MCF 10A (cell line): Measurements from ENCODE around the gene NACC2. TPM values are rescaled to one million over a fixed set of nuclear protein-coding genes. Genes with fewer than 3 reads are reported as not detected.

ENCODE experiments used
- BruUV-seq: library from RNA; stranded (reverse); fragments of 400-500 nt; replicated peaks from 2 replicates; lab custom pipeline; 2021; lab: Mats Ljungman, UMichigan
- CTCF ChIA-PET: fragments of 300-600 bp; sonication (Branson Sonifier 250); formaldehyde crosslinking; extraction: SDS; loops from one replicate; lab custom pipeline; 2021; ENCODE audit warnings: antibody characterized with exemption, inconsistent platforms; lab: Yijun Ruan, JAX
- POLR2A ChIA-PET: fragments of 300-600, 350-650 bp; sonication (Branson Sonifier 250); formaldehyde crosslinking; extraction: SDS; loops from one replicate; lab custom pipeline; 2020; ENCODE audit warnings: antibody characterized with exemption, inconsistent platforms; lab: Yijun Ruan, JAX
- DNase-seq: peaks from one replicate; pipeline ENCODE4 v3.0.0-alpha.2; 2018; ENCODE audit not compliant: unreplicated experiment
- H3K27ac Mint-ChIP-seq: one replicate; pipeline ENCODE4 v1.8.0; 2022; ENCODE audit warnings: mild to moderate bottlenecking, low read depth, mixed read lengths; ENCODE audit not compliant: unreplicated experiment
- H3K27me3 Mint-ChIP-seq: one replicate; pipeline ENCODE4 v1.8.0; 2022; ENCODE audit warnings: mixed read lengths; ENCODE audit not compliant: insufficient read depth, unreplicated experiment
- H3K36me3 Mint-ChIP-seq: one replicate; pipeline ENCODE4 v1.8.0; 2022; ENCODE audit warnings: mild to moderate bottlenecking, moderate library complexity, mixed read lengths; ENCODE audit not compliant: insufficient read depth, unreplicated experiment
- H3K4me1 Mint-ChIP-seq: one replicate; pipeline ENCODE4 v1.8.0; 2022; ENCODE audit warnings: mixed read lengths; ENCODE audit not compliant: insufficient read depth, unreplicated experiment
- H3K4me3 Mint-ChIP-seq: one replicate; pipeline ENCODE4 v1.8.0; 2022; ENCODE audit warnings: mild to moderate bottlenecking, moderate library complexity, mixed read lengths; ENCODE audit not compliant: unreplicated experiment
- H3K9me3 Mint-ChIP-seq: one replicate; pipeline ENCODE4 v1.8.0; 2022; ENCODE audit warnings: mixed read lengths; ENCODE audit not compliant: unreplicated experiment
- intact Hi-C: fragments of 100-400 bp; cut with micrococcal nuclease; formaldehyde crosslinking; loops from 2 replicates; pipeline ENCODE4 v1.14.1; 2022
- total RNA-seq: library from RNA; stranded (reverse); gene quantifications from 2 replicates; pipeline ENCODE4 v1.2.3, GENCODE V29; 2022
- TF ChIP-seq, protein P1 (sequence below): fragments of 200-600 bp; IDR thresholded peaks from one replicate; pipeline ENCODE4 v1.8.0; 2022; ENCODE audit warnings: antibody characterized with exemption, mild to moderate bottlenecking; ENCODE audit not compliant: unreplicated experiment

NACC2 gene
- total RNA-seq, 1 experiment from 2014 or later = 16.5 TPM

DNA sequence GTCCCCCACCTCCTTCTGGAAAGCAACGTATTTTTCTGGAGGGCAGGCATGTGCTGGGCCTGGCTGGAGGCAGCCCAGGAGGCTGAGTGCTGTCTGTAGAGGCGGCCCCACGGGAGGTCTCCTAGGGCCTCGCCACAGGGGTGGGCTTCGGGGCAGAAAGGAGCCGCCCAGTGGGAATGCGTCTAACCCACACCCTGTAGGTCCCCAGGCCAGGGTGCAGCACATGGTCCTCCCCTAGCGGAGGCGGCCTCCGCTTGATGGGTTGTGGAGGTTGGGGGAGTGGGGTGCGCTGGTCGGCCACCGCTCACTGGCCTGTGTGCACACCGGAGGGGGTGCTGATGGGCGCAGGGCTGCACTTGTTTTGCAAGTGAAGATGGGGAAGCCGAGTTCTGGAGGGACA lies 85.6 kb downstream of the NACC2 start:
- no peaks in the 10 kb centered on the region for H3K27me3 Mint-ChIP-seq
- H3K9me3 Mint-ChIP-seq = no peaks in the 10 kb centered on the region
- H3K36me3 Mint-ChIP-seq = peaks cover 50% of the 10 kb centered on the region
- CTCF ChIA-PET = no interaction called here
- H3K4me1 Mint-ChIP-seq = no peaks in the 10 kb centered on the region
- intact Hi-C loops = no loop called here
- POLR2A ChIA-PET = no interaction called here
- TF ChIP-seq, protein P1, sequence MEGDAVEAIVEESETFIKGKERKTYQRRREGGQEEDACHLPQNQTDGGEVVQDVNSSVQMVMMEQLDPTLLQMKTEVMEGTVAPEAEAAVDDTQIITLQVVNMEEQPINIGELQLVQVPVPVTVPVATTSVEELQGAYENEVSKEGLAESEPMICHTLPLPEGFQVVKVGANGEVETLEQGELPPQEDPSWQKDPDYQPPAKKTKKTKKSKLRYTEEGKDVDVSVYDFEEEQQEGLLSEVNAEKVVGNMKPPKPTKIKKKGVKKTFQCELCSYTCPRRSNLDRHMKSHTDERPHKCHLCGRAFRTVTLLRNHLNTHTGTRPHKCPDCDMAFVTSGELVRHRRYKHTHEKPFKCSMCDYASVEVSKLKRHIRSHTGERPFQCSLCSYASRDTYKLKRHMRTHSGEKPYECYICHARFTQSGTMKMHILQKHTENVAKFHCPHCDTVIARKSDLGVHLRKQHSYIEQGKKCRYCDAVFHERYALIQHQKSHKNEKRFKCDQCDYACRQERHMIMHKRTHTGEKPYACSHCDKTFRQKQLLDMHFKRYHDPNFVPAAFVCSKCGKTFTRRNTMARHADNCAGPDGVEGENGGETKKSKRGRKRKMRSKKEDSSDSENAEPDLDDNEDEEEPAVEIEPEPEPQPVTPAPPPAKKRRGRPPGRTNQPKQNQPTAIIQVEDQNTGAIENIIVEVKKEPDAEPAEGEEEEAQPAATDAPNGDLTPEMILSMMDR = no peak
- no peak overlapping the region for H3K27ac Mint-ChIP-seq
- no TSS peak for BruUV-seq
- no peak for DNase-seq
- no peak overlapping the region for H3K4me3 Mint-ChIP-seq

DNA sequence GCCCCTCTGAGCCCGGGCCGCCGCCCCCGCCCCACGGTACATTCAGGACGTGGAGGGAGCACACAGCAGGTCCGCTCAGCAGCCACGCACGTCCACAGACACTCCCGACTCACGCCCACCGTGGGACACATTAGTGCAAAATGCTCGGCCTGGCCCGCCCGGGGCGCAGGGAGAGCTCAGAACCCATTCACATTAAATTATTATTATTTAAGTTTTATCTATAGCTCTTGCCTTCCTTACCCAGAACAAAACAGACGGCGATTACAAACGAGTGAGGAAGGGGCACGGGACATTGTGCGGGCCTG lies 86.4 kb downstream of the NACC2 start:
- intact Hi-C loops = no loop called here
- TF ChIP-seq, protein P1 = no peak
- POLR2A ChIA-PET = no interaction called here
- no peak overlapping the region for H3K4me3 Mint-ChIP-seq
- H3K9me3 Mint-ChIP-seq = no peaks in the 10 kb centered on the region
- peaks cover 47% of the 10 kb centered on the region for H3K36me3 Mint-ChIP-seq
- BruUV-seq = no TSS peak
- CTCF ChIA-PET = interaction anchor here (1.1 kb wide), 1 partner anchor 144 kb away, joined by 3 read pairs; no protein-coding TSS in a partner anchor
- peaks cover 5% of the 10 kb centered on the region for H3K4me1 Mint-ChIP-seq
- DNase-seq = no peak
- H3K27me3 Mint-ChIP-seq = no peaks in the 10 kb centered on the region
- H3K27ac Mint-ChIP-seq = no peak overlapping the region

DNA sequence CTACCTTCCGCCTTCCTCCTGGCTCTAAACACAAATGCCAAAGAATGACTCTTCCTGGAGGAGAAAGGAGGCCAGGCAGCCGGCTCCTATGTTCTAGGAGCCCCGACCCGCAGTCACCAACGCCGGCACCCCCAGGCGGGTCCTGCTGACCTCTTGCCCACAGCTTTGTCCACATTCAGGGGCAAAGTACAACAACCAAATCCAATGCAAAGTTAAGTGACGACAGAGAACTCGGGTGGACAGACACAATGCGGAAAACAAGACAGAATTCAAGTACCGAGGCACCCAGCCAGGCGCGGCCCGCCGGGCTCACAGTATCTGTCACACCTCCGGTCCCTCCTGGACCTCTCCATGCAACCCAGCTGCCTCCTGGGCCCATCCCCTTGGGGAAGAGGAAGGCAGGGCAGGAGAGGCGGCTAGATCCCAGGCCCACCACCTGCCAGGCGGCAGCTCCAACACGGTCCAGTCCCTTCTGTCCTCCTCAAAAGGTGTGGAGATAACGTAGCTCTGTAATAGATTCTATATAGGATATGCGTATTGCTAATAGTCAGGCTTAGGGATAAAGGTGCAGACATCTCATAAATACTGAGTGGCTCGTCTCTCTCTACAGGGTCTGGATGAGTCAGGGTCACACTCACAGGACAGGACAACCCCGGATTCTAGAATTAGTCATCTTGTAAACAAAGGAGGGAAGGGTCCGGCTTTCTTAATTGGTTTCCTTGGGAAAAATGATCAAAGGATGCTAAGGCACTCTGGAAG lies 87.0 kb downstream of the NACC2 start:
- Mint-ChIP-seq H3K27me3 (no peaks in the 10 kb centered on the region), H3K36me3 (peaks cover 44% of the 10 kb centered on the region), H3K4me1 (peaks cover 5% of the 10 kb centered on the region), H3K4me3 (no peak overlapping the region), H3K27ac (no peak overlapping the region), H3K9me3 (no peaks in the 10 kb centered on the region)
- no TSS peak for BruUV-seq
- ChIA-PET POLR2A (no interaction called here), CTCF (interaction anchor here (0.6 to 1.1 kb wide), 2 partner anchors 144 to 219 kb away, joined by 3 read pairs; no protein-coding TSS in a partner anchor)
- TF ChIP-seq, protein P1 = no peak
- intact Hi-C loops = no loop called here
- peak; percentile 51 for DNase-seq

DNA sequence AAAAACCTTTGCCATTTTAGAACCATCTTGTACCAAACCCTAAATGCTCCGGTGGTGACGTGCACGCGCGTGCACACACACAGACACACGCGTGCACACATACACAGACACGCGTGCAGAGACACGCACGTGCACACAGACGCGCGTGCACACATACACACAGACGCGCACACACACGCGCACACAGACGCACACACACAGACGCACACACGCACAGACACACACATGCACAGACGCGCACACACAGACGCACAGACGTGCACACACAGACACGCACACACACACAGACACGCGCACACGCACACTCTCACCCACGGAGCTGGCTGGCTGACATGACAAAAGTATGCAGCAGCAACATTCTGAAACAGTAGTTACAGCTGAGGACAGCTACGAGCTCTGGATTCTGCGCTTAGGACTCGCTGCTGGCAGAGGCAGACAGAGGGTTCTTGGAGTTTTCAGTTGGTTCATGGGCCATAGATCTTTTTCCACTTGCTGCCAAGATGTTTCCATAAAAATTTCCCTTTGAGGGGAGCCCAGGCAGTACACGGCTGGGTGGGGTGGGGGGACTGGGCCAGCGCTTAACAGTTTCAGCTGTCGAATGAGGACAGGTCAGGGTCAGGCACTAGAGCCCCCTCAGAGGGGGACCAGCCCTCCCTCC lies 87.7 kb downstream of the NACC2 start:
- intact Hi-C loops = no loop called here
- Mint-ChIP-seq H3K9me3 (no peaks in the 10 kb centered on the region), H3K27me3 (no peaks in the 10 kb centered on the region), H3K36me3 (peaks cover 39% of the 10 kb centered on the region), H3K4me3 (no peak overlapping the region), H3K4me1 (peaks cover 5% of the 10 kb centered on the region), H3K27ac (no peak overlapping the region)
- ChIA-PET POLR2A (interaction anchor here (0.6 kb wide), 1 partner anchor 98 kb away, joined by 3 read pairs; no protein-coding TSS in a partner anchor), CTCF (interaction anchor here (0.6 kb wide), 1 partner anchor 219 kb away, joined by 3 read pairs; no protein-coding TSS in a partner anchor)
- no peak for DNase-seq
- no TSS peak for BruUV-seq
- TF ChIP-seq, protein P1 = no peak
